Neural cell (in vitro differentiated cells): ENCODE data around the gene WWC2.

Source experiments
- POLR2AphosphoS5 ChIP-seq: IDR thresholded peaks from 2 replicates; pipeline ENCODE4 v1.6.1; 2012
- TAF1 ChIP-seq: IDR thresholded peaks from 2 replicates; pipeline ENCODE4 v1.6.1; 2012; ENCODE audit warnings: low read depth
- TF ChIP-seq, protein P1 (sequence below): fragments of 450-650 bp; IDR thresholded peaks from 2 replicates; pipeline ENCODE4 v1.5.1; 2014; ENCODE audit warnings: antibody characterized with exemption, mild to moderate bottlenecking, moderate library complexity; ENCODE audit not compliant: poor library complexity, severe bottlenecking

DNA sequence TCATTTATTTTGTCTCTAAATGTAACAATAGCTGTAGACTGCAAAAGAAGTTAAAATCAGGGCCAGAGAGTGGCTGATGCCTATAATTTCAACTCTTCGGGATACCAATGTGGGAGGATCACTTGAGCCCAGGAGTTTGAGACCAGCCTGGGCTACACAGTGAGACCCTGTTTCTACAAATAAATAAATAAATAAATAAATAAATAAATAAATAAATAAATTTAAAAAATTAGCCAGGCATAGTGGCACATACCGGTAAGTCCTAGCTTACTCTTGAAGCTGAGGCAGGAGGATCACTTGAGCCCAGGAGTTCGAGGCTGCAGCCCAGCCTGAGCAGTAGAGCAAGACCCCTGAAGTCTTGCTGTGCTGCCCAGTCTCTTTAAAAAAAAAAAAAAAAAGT, 79.1 kb downstream of the WWC2 start:
- TF ChIP-seq, protein P1, sequence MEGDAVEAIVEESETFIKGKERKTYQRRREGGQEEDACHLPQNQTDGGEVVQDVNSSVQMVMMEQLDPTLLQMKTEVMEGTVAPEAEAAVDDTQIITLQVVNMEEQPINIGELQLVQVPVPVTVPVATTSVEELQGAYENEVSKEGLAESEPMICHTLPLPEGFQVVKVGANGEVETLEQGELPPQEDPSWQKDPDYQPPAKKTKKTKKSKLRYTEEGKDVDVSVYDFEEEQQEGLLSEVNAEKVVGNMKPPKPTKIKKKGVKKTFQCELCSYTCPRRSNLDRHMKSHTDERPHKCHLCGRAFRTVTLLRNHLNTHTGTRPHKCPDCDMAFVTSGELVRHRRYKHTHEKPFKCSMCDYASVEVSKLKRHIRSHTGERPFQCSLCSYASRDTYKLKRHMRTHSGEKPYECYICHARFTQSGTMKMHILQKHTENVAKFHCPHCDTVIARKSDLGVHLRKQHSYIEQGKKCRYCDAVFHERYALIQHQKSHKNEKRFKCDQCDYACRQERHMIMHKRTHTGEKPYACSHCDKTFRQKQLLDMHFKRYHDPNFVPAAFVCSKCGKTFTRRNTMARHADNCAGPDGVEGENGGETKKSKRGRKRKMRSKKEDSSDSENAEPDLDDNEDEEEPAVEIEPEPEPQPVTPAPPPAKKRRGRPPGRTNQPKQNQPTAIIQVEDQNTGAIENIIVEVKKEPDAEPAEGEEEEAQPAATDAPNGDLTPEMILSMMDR = no peak
- TF ChIP-seq POLR2AphosphoS5 (no peak), TAF1 (no peak)
